Tibial nerve (tissue), 4 donors: ENCODE results near the gene NKAIN2.

Source experiments
- EP300 ChIP-seq, 2 donors: sonication (generic); formaldehyde crosslinking; IDR thresholded peaks; one replicate each; pipeline ENCODE4 v1.6.1; 2017; ENCODE audit warnings: antibody characterized with exemption in 2 of 2, mild to moderate bottlenecking in 1 of 2
- POLR2A ChIP-seq, 2 donors: fragments of 450-650 bp; IDR thresholded peaks; one replicate each; pipeline ENCODE4 v1.6.1; 2017; ENCODE audit warnings: antibody characterized with exemption in 2 of 2, mild to moderate bottlenecking in 2 of 2, moderate library complexity in 2 of 2
- TF ChIP-seq, protein P1 (sequence below), 5 experiments: fragments of 200-600 bp in 3 of 5; fragments of 450-650 bp in 2 of 5; sonication (generic) in 3 of 5; IDR thresholded peaks; one replicate each; pipeline ENCODE4 v1.5.1; 2016 to 2019; ENCODE audit warnings: antibody characterized with exemption in 5 of 5, mild to moderate bottlenecking in 3 of 5, moderate library complexity in 2 of 5

DNA sequence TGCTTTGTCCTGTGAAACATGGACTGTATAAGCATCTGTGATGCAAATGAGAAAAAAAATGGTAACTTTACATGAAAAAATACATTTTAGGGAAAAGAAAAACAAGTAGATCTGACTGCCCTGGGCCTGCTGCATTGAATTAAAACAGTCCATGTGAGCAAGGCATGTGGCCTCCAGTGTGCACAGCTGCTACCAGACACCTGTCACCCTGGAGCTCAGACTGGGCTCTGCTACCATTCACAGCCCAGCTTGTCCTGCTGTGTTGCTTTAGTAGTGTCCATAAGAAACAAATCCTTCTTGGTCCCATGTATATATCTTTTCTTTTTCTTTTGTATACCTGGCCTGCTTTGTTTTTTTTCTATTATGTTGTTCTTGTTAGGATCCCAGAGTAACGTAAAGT is 315.9 kb downstream of the NKAIN2 start:
- TF ChIP-seq, protein P1, sequence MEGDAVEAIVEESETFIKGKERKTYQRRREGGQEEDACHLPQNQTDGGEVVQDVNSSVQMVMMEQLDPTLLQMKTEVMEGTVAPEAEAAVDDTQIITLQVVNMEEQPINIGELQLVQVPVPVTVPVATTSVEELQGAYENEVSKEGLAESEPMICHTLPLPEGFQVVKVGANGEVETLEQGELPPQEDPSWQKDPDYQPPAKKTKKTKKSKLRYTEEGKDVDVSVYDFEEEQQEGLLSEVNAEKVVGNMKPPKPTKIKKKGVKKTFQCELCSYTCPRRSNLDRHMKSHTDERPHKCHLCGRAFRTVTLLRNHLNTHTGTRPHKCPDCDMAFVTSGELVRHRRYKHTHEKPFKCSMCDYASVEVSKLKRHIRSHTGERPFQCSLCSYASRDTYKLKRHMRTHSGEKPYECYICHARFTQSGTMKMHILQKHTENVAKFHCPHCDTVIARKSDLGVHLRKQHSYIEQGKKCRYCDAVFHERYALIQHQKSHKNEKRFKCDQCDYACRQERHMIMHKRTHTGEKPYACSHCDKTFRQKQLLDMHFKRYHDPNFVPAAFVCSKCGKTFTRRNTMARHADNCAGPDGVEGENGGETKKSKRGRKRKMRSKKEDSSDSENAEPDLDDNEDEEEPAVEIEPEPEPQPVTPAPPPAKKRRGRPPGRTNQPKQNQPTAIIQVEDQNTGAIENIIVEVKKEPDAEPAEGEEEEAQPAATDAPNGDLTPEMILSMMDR (IDR thresholded peaks at IDR 0.05) = no peak
- TF ChIP-seq EP300 (IDR thresholded peaks at IDR 0.05) = no peak
- TF ChIP-seq POLR2A (IDR thresholded peaks at IDR 0.05) = no peak
